ENCODE measurements around the gene ANXA11. TPM values are rescaled to one million over a fixed set of nuclear protein-coding genes. Genes with fewer than 3 reads are reported as not detected.

Gene ANXA11
- total and polyA plus RNA-seq, 2 of the 8 experiments (the other 6 are each of a cell fraction or from before 2014, with no cell fraction given): 40.5 to 84.9 TPM

DNA sequence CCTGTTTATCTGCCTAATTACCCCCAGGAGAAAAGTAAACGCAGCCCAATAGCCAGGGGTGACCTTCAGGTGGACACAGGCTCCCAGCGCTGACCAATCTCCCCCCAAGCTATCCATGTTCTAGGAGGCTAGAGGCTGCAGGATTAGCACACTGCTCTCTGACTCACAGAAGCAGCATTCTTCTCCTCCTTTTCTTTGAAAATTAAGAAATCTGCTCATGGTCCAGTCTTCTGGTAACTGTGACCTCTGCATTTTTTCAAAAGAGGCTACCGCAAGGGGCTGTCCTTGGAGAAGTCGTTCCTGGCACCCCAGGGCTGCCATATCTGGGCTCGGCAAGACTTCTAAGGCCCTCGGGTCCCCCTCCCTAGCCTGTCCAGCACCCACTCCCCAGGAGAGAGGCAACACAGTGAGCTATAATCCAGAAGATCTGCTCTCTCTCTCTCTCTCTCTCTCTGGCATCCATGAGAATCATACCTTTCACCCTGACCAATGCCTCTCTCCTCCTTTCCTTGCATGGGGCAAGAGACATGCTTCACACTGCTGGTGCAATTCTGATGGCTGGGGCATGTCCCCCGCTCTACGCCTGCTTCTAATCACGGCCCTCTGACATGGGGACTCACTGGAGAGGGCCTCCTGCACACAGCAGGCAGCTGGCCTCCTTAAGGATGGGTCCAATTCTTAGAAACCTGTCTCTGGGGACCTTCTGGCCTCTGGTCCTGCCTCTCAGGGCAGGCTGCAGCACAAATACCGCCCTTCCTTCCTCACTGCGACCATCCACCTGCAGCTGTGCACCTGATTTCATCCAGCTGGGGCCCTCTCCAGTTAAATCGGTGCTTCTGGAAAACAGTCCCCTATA lies 27.3 kb downstream of the ANXA11 start (continued):
- TF ChIP-seq SRF (IDR thresholded peaks at IDR 0.05; ENCODE audit: low read depth, low read length): no peak
